Measurements from ENCODE around the gene HFM1.
"Not testable (repeated sequence)": the region's sequence is repeated elsewhere in the genome, so short reads cannot be mapped to it uniquely, and the experiment has no call there.

The HFM1 gene

GRCh38 chr1:91345395-91346005 lies 59.1 kb downstream of the HFM1 start:
- DNase-seq: no peak

- DNase-seq: no peak
These were observed 66.1 kb downstream of the HFM1 start for GRCh38 chr1:91338501-91338900.

- DNase-seq: no peak
These were observed 69.0 kb downstream of the HFM1 start for GRCh38 chr1:91335603-91336002.

- DNase-seq: no peak
These were observed 69.8 kb downstream of the HFM1 start for GRCh38 chr1:91334856-91335255.

GRCh38 chr1:91325456-91325855 lies 79.2 kb downstream of the HFM1 start:
- DNase-seq: no peak

GRCh38 chr1:91314643-91315042 lies 90.0 kb downstream of the HFM1 start:
- no peak for DNase-seq

GRCh38 chr1:91311672-91312071 lies 93.0 kb downstream of the HFM1 start:
- no peak for DNase-seq

- DNase-seq: no peak
These were observed 96.1 kb downstream of the HFM1 start for GRCh38 chr1:91308544-91308943.

- DNase-seq: no peak
These were observed 96.7 kb downstream of the HFM1 start for GRCh38 chr1:91307784-91308409.

- no peak for DNase-seq
These were observed 101.5 kb downstream of the HFM1 start for GRCh38 chr1:91303165-91303564.

GRCh38 chr1:91288843-91289553 lies 115.6 kb downstream of the HFM1 start:
- DNase-seq: not testable (repeated sequence)

GRCh38 chr1:91286962-91287317 lies 117.7 kb downstream of the HFM1 start:
- not testable (repeated sequence) for DNase-seq

- not testable (repeated sequence) for DNase-seq
These were observed 118.2 kb downstream of the HFM1 start for GRCh38 chr1:91286259-91286961.

GRCh38 chr1:91283421-91283726 lies 121.3 kb downstream of the HFM1 start:
- DNase-seq: no peak

GRCh38 chr1:91282695-91283420 lies 121.8 kb downstream of the HFM1 start:
- no peak for DNase-seq

- DNase-seq: no peak
These were observed 122.9 kb downstream of the HFM1 start for GRCh38 chr1:91281782-91282181.

- no peak for DNase-seq
These were observed 125.9 kb downstream of the HFM1 start for GRCh38 chr1:91278754-91279153.

GRCh38 chr1:91273875-91274274 lies 130.8 kb downstream of the HFM1 start:
- no peak for DNase-seq

- DNase-seq: no peak
These were observed 143.0 kb downstream of the HFM1 start for GRCh38 chr1:91261655-91262054.

- DNase-seq: no peak
These were observed 159.2 kb downstream of the HFM1 start for GRCh38 chr1:91245435-91245834.

GRCh38 chr1:91244737-91245136 lies 159.9 kb downstream of the HFM1 start:
- DNase-seq: no peak

GRCh38 chr1:91243171-91243570 lies 161.5 kb downstream of the HFM1 start:
- no peak for DNase-seq

GRCh38 chr1:91234181-91234580 lies 170.5 kb downstream of the HFM1 start:
- no peak for DNase-seq
